ENCODE results near the gene ZNF708. TPM values are rescaled to one million over a fixed set of nuclear protein-coding genes. Genes with fewer than 3 reads are reported as not detected.

The ZNF708 gene
- total and polyA plus RNA-seq, 9 of the 15 experiments (the other 6 are each of a cell fraction or from before 2014, with no cell fraction given), result 2.9 to 11.9 (median 6.7) TPM

DNA sequence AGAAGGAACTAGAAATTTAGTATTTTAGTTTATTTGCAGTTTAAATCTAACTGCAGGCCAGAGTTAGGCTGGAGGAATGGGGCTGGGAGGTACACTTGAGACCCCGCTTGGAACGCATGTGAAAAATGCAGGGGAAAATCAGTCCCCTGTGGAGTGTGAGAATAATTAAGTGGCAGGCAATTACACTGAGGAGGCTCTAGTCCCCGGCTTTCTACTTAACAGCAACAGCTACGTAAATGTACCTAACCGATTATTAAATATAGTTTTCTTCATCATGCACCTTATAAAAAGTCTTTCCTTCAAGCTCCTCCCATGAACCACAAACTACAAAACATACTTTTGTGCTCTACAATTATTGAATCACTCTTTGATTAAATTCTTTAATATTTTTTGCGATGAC lies 804 bp downstream of the ZNF708 start:
- Histone ChIP-seq H3K9me3 (replicated peaks; ENCODE audit: control insufficient read depth, insufficient read depth, low read depth, low read length) (peaks cover 3% of the 10 kb centered on the region; the same call in 1 of the 2 replicates), H3K9me1 (ENCODE audit: control insufficient read depth, insufficient read depth, low read length) (no peaks in the 10 kb centered on the region), H3K79me2 (ENCODE audit: control insufficient read depth, insufficient read depth, low read length) (peaks cover 29% of the 10 kb centered on the region), H2AFZ (ENCODE audit: low read depth, low read length) (peak overlapping the region; percentile 99), H3K27me3 (ENCODE audit: control insufficient read depth in 2 of 2, insufficient read depth in 2 of 2, low read length in 2 of 2) (no peaks in the 10 kb centered on the region), H3K27ac (ENCODE audit: extremely low read depth, low read depth, low read length) (peak overlapping the region; percentile 84; the same call in 2 of the 3 replicates), H3K4me2 (ENCODE audit: insufficient read depth, low read length) (peak overlapping the region; percentile 88), H3K9ac (ENCODE audit: insufficient read depth in 1 of 2, low read depth in 2 of 2, low read length in 2 of 2) (peak overlapping the region; percentile 79 to 98), H3K36me3 (ENCODE audit: control insufficient read depth, insufficient read depth, low read length) (peaks cover 14% of the 10 kb centered on the region; the same call in 1 of the 3 replicates), H4K20me1 (replicated peaks; ENCODE audit: control insufficient read depth, insufficient read depth, low read length) (no peaks in the 10 kb centered on the region), H3K4me1 (replicated peaks in 1 of 2; ENCODE audit: control insufficient read depth in 2 of 2, insufficient read depth in 2 of 2, low read length in 2 of 2) (peaks cover 4 to 7% of the 10 kb centered on the region in 2 experiments; a peak in 4 of 5 replicates), H3K4me3 (peak overlapping the region; percentile 73)
- intact Hi-C loops (cut with micrococcal nuclease), result no loop called here
- peak; percentile 52 for ATAC-seq
- no peak for FAIRE-seq
- 3% methylated on average over 6 of the region's 6 CpGs for WGBS (ENCODE audit: insufficient coverage, low coverage, missing lambda C conversion rate)
- CTCF ChIA-PET (ENCODE audit: low intra/inter-chr PET ratio), result no interaction called here
- DNase-seq (ENCODE audit: extremely low read depth in 1 of 4, low spot score in 3 of 4), result peak in 2 of 4 experiments; percentile 7 to 24
- POLR2A ChIA-PET, result interaction anchor here (0.9 to 2.2 kb wide), 7 partner anchors 7 to 30 kb away, joined by 3 to 7 read pairs (median 4); no protein-coding TSS in a partner anchor
- no TSS peak for BruUV-seq (replicated peaks)
- in situ Hi-C loops (cut with MboI), result no loop called here
- no peak for TF ChIP-seq ZNF212 (CRISPR knock-in tag; IDR thresholded peaks at IDR 0.05)
- TF ChIP-seq, protein P1, sequence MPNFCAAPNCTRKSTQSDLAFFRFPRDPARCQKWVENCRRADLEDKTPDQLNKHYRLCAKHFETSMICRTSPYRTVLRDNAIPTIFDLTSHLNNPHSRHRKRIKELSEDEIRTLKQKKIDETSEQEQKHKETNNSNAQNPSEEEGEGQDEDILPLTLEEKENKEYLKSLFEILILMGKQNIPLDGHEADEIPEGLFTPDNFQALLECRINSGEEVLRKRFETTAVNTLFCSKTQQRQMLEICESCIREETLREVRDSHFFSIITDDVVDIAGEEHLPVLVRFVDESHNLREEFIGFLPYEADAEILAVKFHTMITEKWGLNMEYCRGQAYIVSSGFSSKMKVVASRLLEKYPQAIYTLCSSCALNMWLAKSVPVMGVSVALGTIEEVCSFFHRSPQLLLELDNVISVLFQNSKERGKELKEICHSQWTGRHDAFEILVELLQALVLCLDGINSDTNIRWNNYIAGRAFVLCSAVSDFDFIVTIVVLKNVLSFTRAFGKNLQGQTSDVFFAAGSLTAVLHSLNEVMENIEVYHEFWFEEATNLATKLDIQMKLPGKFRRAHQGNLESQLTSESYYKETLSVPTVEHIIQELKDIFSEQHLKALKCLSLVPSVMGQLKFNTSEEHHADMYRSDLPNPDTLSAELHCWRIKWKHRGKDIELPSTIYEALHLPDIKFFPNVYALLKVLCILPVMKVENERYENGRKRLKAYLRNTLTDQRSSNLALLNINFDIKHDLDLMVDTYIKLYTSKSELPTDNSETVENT (CRISPR knock-in tag; IDR thresholded peaks at IDR 0.05), result no peak
- TF ChIP-seq, protein P2, sequence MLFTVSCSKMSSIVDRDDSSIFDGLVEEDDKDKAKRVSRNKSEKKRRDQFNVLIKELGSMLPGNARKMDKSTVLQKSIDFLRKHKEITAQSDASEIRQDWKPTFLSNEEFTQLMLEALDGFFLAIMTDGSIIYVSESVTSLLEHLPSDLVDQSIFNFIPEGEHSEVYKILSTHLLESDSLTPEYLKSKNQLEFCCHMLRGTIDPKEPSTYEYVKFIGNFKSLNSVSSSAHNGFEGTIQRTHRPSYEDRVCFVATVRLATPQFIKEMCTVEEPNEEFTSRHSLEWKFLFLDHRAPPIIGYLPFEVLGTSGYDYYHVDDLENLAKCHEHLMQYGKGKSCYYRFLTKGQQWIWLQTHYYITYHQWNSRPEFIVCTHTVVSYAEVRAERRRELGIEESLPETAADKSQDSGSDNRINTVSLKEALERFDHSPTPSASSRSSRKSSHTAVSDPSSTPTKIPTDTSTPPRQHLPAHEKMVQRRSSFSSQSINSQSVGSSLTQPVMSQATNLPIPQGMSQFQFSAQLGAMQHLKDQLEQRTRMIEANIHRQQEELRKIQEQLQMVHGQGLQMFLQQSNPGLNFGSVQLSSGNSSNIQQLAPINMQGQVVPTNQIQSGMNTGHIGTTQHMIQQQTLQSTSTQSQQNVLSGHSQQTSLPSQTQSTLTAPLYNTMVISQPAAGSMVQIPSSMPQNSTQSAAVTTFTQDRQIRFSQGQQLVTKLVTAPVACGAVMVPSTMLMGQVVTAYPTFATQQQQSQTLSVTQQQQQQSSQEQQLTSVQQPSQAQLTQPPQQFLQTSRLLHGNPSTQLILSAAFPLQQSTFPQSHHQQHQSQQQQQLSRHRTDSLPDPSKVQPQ (CRISPR knock-in tag; IDR thresholded peaks at IDR 0.05; ENCODE audit: borderline replicate concordance), result no peak
- TF ChIP-seq, protein P3, sequence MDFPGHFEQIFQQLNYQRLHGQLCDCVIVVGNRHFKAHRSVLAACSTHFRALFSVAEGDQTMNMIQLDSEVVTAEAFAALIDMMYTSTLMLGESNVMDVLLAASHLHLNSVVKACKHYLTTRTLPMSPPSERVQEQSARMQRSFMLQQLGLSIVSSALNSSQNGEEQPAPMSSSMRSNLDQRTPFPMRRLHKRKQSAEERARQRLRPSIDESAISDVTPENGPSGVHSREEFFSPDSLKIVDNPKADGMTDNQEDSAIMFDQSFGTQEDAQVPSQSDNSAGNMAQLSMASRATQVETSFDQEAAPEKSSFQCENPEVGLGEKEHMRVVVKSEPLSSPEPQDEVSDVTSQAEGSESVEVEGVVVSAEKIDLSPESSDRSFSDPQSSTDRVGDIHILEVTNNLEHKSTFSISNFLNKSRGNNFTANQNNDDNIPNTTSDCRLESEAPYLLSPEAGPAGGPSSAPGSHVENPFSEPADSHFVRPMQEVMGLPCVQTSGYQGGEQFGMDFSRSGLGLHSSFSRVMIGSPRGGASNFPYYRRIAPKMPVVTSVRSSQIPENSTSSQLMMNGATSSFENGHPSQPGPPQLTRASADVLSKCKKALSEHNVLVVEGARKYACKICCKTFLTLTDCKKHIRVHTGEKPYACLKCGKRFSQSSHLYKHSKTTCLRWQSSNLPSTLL (IDR thresholded peaks at IDR 0.05), result no peak
- TF ChIP-seq, protein P4, sequence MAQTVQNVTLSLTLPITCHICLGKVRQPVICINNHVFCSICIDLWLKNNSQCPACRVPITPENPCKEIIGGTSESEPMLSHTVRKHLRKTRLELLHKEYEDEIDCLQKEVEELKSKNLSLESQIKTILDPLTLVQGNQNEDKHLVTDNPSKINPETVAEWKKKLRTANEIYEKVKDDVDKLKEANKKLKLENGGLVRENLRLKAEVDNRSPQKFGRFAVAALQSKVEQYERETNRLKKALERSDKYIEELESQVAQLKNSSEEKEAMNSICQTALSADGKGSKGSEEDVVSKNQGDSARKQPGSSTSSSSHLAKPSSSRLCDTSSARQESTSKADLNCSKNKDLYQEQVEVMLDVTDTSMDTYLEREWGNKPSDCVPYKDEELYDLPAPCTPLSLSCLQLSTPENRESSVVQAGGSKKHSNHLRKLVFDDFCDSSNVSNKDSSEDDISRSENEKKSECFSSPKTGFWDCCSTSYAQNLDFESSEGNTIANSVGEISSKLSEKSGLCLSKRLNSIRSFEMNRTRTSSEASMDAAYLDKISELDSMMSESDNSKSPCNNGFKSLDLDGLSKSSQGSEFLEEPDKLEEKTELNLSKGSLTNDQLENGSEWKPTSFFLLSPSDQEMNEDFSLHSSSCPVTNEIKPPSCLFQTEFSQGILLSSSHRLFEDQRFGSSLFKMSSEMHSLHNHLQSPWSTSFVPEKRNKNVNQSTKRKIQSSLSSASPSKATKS (CRISPR knock-in tag; IDR thresholded peaks at IDR 0.05), result no peak
- TF ChIP-seq, protein P5, sequence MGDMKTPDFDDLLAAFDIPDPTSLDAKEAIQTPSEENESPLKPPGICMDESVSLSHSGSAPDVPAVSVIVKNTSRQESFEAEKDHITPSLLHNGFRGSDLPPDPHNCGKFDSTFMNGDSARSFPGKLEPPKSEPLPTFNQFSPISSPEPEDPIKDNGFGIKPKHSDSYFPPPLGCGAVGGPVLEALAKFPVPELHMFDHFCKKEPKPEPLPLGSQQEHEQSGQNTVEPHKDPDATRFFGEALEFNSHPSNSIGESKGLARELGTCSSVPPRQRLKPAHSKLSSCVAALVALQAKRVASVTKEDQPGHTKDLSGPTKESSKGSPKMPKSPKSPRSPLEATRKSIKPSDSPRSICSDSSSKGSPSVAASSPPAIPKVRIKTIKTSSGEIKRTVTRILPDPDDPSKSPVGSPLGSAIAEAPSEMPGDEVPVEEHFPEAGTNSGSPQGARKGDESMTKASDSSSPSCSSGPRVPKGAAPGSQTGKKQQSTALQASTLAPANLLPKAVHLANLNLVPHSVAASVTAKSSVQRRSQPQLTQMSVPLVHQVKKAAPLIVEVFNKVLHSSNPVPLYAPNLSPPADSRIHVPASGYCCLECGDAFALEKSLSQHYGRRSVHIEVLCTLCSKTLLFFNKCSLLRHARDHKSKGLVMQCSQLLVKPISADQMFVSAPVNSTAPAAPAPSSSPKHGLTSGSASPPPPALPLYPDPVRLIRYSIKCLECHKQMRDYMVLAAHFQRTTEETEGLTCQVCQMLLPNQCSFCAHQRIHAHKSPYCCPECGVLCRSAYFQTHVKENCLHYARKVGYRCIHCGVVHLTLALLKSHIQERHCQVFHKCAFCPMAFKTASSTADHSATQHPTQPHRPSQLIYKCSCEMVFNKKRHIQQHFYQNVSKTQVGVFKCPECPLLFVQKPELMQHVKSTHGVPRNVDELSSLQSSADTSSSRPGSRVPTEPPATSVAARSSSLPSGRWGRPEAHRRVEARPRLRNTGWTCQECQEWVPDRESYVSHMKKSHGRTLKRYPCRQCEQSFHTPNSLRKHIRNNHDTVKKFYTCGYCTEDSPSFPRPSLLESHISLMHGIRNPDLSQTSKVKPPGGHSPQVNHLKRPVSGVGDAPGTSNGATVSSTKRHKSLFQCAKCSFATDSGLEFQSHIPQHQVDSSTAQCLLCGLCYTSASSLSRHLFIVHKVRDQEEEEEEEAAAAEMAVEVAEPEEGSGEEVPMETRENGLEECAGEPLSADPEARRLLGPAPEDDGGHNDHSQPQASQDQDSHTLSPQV (IDR thresholded peaks at IDR 0.05), result no peak

Data from K562 (cell line).